HCT116 (cell line): ENCODE data around the gene TBC1D17. TPM values are rescaled to one million over a fixed set of nuclear protein-coding genes. Genes with fewer than 3 reads are reported as not detected.

ENCODE experiments used
- ATAC-seq: fragments of 200-7000 bp; cut with Tn5 transposase; 2 replicates; pipeline ENCODE4 v1.9.1; 2020; ENCODE audit warnings: mild to moderate bottlenecking, moderate library complexity
- BruUV-seq: library from RNA; stranded (reverse); fragments of 400-500 nt; replicated peaks from 2 replicates; lab custom pipeline; 2021; lab: Mats Ljungman, UMichigan
- CTCF ChIA-PET: fragments of 300-600 bp; sonication (Branson Sonifier 250); formaldehyde crosslinking; loops from one replicate; lab custom pipeline; 2021; ENCODE audit warnings: antibody characterized with exemption; lab: Charles Lee
- POLR2A ChIA-PET: fragments of 300-600, 350-600 bp; sonication (Branson Sonifier 250); formaldehyde crosslinking; loops from one replicate; lab custom pipeline; 2021; ENCODE audit warnings: antibody characterized with exemption; lab: Charles Lee
- RAD21 ChIA-PET, 2 experiments: fragments of 300-600 bp; sonication (Branson Sonifier 250); formaldehyde crosslinking; loops; one replicate each; lab custom pipeline; 2023; ENCODE audit warnings: low total read pairs in 2 of 2; ENCODE audit not compliant: uncharacterized antibody in 2 of 2, unreplicated experiment in 2 of 2, low non-redundant PET in 1 of 2; lab: Charles Lee
- DNase-seq: peaks from one replicate; pipeline ENCODE4 v3.0.0-alpha.2; 2010; ENCODE audit warnings: low read depth, low spot score
- H2AFZ ChIP-seq: fragments of 200-600 bp; shearing (Covaris generic), sonication (generic); 2 replicates; pipeline ENCODE4 v1.6.1; 2017; ENCODE audit warnings: low read depth, mixed run types, mixed read lengths, antibody characterized with exemption, low read length; ENCODE audit not compliant: poor library complexity, severe bottlenecking
- H3K27ac ChIP-seq: 2 replicates; pipeline ENCODE4 v1.5.1; 2012; ENCODE audit warnings: low read depth, low read length
- H3K27me3 ChIP-seq: fragments of 200-600 bp; sonication (generic); 2 replicates; pipeline ENCODE4 v1.6.1; 2016; ENCODE audit warnings: mixed run types, low read length, mixed read lengths; ENCODE audit not compliant: insufficient read depth
- H3K36me3 ChIP-seq, 2 experiments: fragments of 200-500 bp in 1 of 2; fragments of 200-600 bp in 1 of 2; sonication (Bioruptor generic) in 1 of 2; sonication (generic) in 1 of 2; 2 replicates each; pipeline versions ENCODE4 v1.5.1 to v1.6.1; 2014 to 2016; ENCODE audit warnings: low read length in 2 of 2, inconsistent platforms in 1 of 2, mixed read lengths in 1 of 2, mixed run types in 1 of 2; ENCODE audit not compliant: insufficient read depth in 2 of 2, control insufficient read depth in 1 of 2
- H3K4me1 ChIP-seq, 2 experiments: fragments of 200-600 bp in 1 of 2; sonication (generic) in 1 of 2; 2 replicates each; pipeline versions ENCODE4 v1.5.1 to v1.6.1; 2012 to 2017; ENCODE audit warnings: low read length in 2 of 2, inconsistent platforms in 1 of 2, mild to moderate bottlenecking in 1 of 2, mixed read lengths in 1 of 2, mixed run types in 1 of 2, moderate library complexity in 1 of 2; ENCODE audit not compliant: insufficient read depth in 2 of 2, control insufficient read depth in 1 of 2
- H3K4me2 ChIP-seq: fragments of 200-600 bp; sonication (generic); 2 replicates; pipeline ENCODE4 v1.6.1; 2017; ENCODE audit warnings: mixed run types, low read length, mixed read lengths
- H3K4me3 ChIP-seq, 2 experiments: fragments of 200-600 bp in 1 of 2; sonication (generic) in 1 of 2; replicated peaks in 1 of 2; 2 replicates each; pipeline ENCODE4 v1.5.1; 2011 to 2016; ENCODE audit warnings: low read length in 2 of 2, control low read depth in 1 of 2, low read depth in 1 of 2, mild to moderate bottlenecking in 1 of 2, mixed read lengths in 1 of 2, mixed run types in 1 of 2
- H3K79me2 ChIP-seq: fragments of 200-600 bp; sonication (generic); 2 replicates; pipeline ENCODE4 v1.6.1; 2017; ENCODE audit warnings: mild to moderate bottlenecking, mixed run types, low read length, moderate library complexity, mixed read lengths; ENCODE audit not compliant: insufficient read depth
- H3K9ac ChIP-seq: fragments of 200-600 bp; sonication (generic); 2 replicates; pipeline ENCODE4 v1.6.1; 2016; ENCODE audit warnings: low read length, mixed read lengths
- H3K9me2 ChIP-seq: fragments of 200-600 bp; sonication (generic), shearing (Covaris generic); 2 replicates; pipeline ENCODE4 v1.6.1; 2017; ENCODE audit warnings: mixed run types, mild to moderate bottlenecking, moderate library complexity; ENCODE audit not compliant: insufficient read depth
- H3K9me3 ChIP-seq, 2 experiments: fragments of 200-500 bp in 1 of 2; fragments of 200-600 bp in 1 of 2; sonication (Bioruptor generic) in 1 of 2; sonication (generic) in 1 of 2; 2 replicates each; pipeline ENCODE4 v1.6.1; 2014 to 2017; ENCODE audit warnings: low read length in 2 of 2, mixed read lengths in 2 of 2, inconsistent platforms in 1 of 2, low read depth in 1 of 2, mild to moderate bottlenecking in 1 of 2, mixed run types in 1 of 2, moderate library complexity in 1 of 2; ENCODE audit not compliant: control insufficient read depth in 1 of 2, insufficient read depth in 1 of 2
- H4K20me1 ChIP-seq: fragments of 200-600 bp; sonication (generic), shearing (Covaris generic); 2 replicates; pipeline ENCODE4 v1.6.1; 2017; ENCODE audit warnings: mixed run types, mild to moderate bottlenecking, moderate library complexity; ENCODE audit not compliant: insufficient read depth
- CBX3 ChIP-seq: IDR thresholded peaks from 2 replicates; pipeline ENCODE4 v1.6.1; 2012; ENCODE audit warnings: low read depth
- CEBPB ChIP-seq: IDR thresholded peaks from 2 replicates; pipeline ENCODE4 v1.6.1; 2012; ENCODE audit warnings: low read depth
- CTCF ChIP-seq, 3 experiments: fragments of 200-600 bp in 1 of 3; sonication (generic) in 1 of 3; IDR thresholded peaks in 2 of 3; conservative IDR thresholded peaks in 1 of 3; 2 replicates each; pipeline ENCODE4 v1.5.1; 2012 to 2017; ENCODE audit warnings: low read depth in 2 of 3, low read length in 2 of 3, antibody characterized with exemption in 1 of 3, borderline replicate concordance in 1 of 3, control low read depth in 1 of 3, mild to moderate bottlenecking in 1 of 3, mixed read lengths in 1 of 3, mixed run types in 1 of 3, moderate library complexity in 1 of 3; ENCODE audit not compliant: insufficient read depth in 1 of 3
- JUND ChIP-seq: IDR thresholded peaks from 2 replicates; pipeline ENCODE4 v1.6.1; 2012
- MAX ChIP-seq: IDR thresholded peaks from 2 replicates; pipeline ENCODE4 v1.6.1; 2012
- POLR2A ChIP-seq: IDR thresholded peaks from 2 replicates; pipeline ENCODE4 v1.7.0; 2011; ENCODE audit warnings: borderline replicate concordance; ENCODE audit not compliant: insufficient read depth, insufficient read length; ENCODE audit errors: extremely low read depth
- RAD21 ChIP-seq: IDR thresholded peaks from 2 replicates; pipeline ENCODE4 v1.6.1; 2012; ENCODE audit warnings: low read depth, mild to moderate bottlenecking
- SP1 ChIP-seq: IDR thresholded peaks from 2 replicates; pipeline ENCODE4 v1.6.1; 2012; ENCODE audit warnings: low read depth
- SRF ChIP-seq: IDR thresholded peaks from 2 replicates; pipeline ENCODE4 v1.6.1; 2012; ENCODE audit warnings: low read depth
- YY1 ChIP-seq: IDR thresholded peaks from 2 replicates; pipeline ENCODE4 v1.6.1; 2011; ENCODE audit warnings: low read length, low read depth, moderate library complexity, mild to moderate bottlenecking; ENCODE audit not compliant: insufficient replicate concordance; ENCODE audit errors: extremely low read depth
- ZNF274 ChIP-seq: fragments of 200-500 bp; sonication (Bioruptor generic); IDR thresholded peaks from 2 replicates; pipeline ENCODE4 v1.6.1; 2014; ENCODE audit warnings: mild to moderate bottlenecking, low read depth, low read length, inconsistent platforms
- intact Hi-C: fragments of 100-400 bp; cut with micrococcal nuclease; formaldehyde crosslinking; loops from 2 replicates; pipeline ENCODE4 v1.10.0; 2022
- total RNA-seq: library from RNA; stranded (reverse); gene quantifications from one replicate; pipeline ENCODE4 v1.2.1, GENCODE V29; 2021; ENCODE audit not compliant: unreplicated experiment

The TBC1D17 gene
- total RNA-seq, 1 experiment from 2014 or later, result 32.9 TPM

DNA sequence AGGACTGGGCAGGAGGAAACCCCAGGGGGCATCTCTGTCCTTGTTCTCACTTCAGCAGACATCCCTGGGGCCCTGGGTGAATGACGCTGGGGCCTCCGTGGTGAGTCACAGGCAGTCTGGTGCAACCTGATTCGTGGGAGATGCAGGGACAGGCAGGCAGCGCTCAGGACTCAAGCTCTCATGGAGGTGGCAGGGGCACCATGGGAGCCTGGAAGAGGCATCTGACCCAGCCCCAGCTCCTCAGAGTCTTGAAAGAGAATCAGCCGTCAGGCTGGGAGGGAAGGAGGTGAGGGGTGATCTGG, 40.5 kb upstream of the TBC1D17 start:
- DNase-seq, result no peak
- RAD21 ChIA-PET, result no interaction called here
- intact Hi-C loops, result no loop called here

More for the DNA sequence above, 40.5 kb upstream of the TBC1D17 start:
- Histone ChIP-seq H3K9me3 (no peaks in the 10 kb centered on the region), H3K27ac (no peak overlapping the region), H3K9ac (no peak overlapping the region), H3K79me2 (no peaks in the 10 kb centered on the region), H3K4me1 (no peaks in the 10 kb centered on the region), H3K27me3 (no peaks in the 10 kb centered on the region), H3K4me3 (no peak overlapping the region), H4K20me1 (no peaks in the 10 kb centered on the region), H3K4me2 (no peak overlapping the region), H3K9me2 (no peaks in the 10 kb centered on the region), H2AFZ (no peak overlapping the region), H3K36me3 (peaks cover 34 to 46% of the 10 kb centered on the region in 2 experiments)
- ATAC-seq, result no peak
- TF ChIP-seq POLR2A (no peak), CBX3 (no peak), YY1 (no peak), MAX (no peak), SRF (no peak), CEBPB (no peak), RAD21 (no peak), SP1 (no peak), ZNF274 (no peak), JUND (no peak), CTCF (IDR thresholded peaks at IDR 0.05 in 2 of 3, conservative IDR thresholded peaks at IDR 0.05 in 1 of 3; ENCODE audit: borderline replicate concordance in 1 of 3, insufficient read depth in 1 of 3, low read depth in 2 of 3, low read length in 2 of 3) (no peak)
- CTCF ChIA-PET, result no interaction called here
- BruUV-seq, result no TSS peak
- POLR2A ChIA-PET, result no interaction called here
